HG02571 (cell line): ENCODE measurements around the gene CCDC17.

Source experiments
- ATAC-seq: cut with Tn5 transposase; IDR thresholded peaks from one replicate; pipeline ENCODE4 v1.9.1; 2021; ENCODE audit warnings: mild to moderate bottlenecking, moderate library complexity; ENCODE audit not compliant: unreplicated experiment

CCDC17 gene

DNA sequence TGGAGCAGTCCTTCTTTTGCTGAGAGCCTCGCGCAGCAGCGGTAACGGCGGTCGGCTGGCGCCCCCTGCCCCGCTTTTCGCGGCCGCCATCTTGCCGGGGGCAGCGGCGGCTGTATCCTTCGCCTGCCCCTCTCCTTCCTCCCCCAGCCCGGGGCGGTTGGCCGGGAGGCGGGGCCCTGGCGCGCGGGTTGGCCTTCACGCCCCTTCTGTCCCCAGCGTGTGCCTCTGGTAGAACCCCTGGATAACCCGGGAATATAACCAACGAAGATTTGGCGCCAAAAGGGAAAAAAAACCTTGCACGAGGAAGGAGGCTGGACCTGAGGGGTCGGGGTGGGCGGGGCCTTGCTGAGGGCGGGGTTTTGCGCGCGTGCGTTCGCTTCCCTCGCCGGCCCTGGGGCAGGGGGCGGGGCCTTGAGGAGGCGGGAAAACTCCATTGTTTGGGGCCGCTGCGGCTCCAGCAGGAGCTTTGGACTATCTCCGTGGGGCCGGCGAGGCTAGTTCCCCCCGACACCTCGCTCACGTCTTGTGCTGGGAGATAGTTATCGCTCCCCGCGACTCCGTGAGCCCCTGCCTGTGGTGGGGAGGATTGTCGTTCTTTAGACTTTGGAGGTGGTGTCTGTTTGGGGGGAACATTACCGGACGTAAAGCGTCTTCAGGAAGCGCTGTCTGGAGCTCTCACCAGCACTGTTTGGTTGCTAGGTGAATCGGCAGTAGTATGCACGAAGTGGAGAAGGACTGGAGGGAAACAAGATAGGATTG lies 39.3 kb downstream of the CCDC17 start:
- ATAC-seq: peak; percentile 33

DNA sequence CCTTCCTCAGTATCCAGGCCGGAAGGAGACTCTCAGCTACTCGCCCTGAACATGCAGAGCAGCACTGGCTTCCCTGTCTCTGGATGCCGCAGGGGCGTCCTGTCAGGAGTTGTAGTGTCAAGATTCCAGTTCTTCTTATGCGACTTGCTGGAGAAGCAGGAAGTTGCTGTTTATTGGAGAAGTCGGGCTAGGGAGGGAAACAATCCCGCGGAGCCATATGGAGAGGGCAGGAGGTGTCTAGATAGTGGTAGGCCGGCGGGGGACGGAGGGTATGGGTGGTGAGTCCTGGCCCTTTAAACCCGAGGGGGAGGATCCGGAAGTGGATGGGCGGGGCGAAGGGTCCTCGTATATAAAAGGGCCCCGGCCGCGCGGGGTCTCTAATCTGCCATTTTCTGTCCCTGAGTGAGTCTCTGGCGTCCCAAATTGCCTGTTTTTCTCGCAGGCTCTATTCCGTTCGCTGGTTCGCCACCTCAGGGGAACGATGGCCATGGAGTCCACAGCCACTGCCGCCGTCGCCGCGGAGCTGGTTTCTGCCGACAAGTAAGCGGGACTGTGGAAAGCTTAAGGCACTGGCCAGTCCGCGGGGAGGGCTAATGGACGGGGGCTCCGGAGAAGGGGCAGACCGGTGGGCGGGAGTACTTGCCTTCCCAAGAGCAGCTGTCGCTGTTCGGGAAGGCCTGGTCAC lies 40.0 kb downstream of the CCDC17 start, which contains the start of gene NASP:
Gene NASP, plus strand, starts transcription at position 376 of the 685 bp plus-strand sequence. Its CDS starts 106 bp downstream, at position 482.
- peak; percentile 59 for ATAC-seq

DNA sequence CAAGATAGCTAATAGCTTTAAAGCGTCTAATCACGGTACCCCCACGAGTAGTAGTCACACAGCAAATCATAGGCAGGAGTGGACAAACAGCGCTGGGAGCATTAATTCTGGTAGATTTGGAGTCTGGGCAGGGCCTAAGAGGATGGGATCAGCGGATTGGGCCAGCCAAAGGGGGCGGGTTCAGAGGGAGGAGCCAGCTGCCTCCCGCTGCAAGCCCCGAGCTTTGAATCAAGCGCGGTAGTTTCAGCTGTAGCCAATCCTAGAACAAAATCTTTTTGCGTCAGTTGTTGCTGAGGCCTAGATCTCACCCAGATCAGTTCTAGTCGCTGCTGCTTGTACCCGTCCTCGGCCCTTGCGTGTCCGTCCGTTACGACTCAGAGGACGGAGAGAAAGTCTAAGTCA lies 40.6 kb downstream of the CCDC17 start:
- peak; percentile 68 for ATAC-seq

DNA sequence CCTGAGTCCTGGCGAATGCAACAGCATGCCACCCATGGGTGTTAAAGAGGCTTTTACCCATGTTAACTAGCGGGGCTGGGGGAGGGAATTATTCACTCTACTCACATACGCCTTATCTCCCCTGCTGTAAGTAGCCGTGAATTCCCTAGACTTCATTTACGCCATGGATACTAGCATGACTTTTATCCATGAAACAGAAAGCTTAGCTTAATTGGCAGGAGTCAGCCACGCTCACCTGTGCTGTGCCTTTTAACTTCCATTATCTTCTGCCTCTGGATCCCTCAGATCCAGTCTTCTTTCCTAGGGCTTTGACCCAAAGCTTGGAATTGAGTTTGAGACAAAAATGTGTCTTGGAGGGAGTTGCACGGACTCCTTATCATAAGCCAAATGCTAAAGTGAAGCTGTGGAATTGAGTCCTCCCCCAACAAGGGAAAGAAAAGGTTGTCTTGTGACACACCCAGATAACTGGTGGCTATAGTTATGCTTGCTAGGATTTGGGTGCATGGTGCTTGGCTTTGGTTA lies 49.7 kb downstream of the CCDC17 start:
- no peak for ATAC-seq

DNA sequence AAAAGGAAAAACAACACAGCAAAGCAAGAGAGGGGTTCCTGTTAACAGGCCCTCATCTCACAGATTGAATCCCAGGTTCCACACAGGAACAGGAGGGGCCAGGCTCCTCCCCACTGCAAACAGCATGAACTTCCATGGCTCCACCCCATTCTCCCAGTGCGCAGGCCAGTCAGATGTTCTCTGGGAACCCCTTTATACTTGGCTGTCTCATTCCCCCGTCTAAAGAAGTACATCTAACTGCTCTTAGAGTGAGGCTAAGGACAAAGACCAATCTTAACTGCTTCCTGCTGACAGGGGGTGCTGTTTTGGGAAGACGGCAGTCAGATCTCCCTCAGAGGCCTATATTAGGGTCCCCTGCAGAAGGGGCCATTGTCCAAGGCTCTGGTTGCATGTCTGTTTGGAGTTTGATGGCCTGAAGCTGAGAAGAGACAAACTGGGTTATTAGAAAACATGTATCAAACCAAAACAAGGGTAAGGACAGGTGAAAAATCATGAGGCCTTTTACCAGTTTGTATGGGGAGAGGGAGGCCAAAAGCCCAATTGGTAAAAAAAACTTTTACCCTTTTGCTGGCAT lies 50.5 kb downstream of the CCDC17 start:
- no peak for ATAC-seq

DNA sequence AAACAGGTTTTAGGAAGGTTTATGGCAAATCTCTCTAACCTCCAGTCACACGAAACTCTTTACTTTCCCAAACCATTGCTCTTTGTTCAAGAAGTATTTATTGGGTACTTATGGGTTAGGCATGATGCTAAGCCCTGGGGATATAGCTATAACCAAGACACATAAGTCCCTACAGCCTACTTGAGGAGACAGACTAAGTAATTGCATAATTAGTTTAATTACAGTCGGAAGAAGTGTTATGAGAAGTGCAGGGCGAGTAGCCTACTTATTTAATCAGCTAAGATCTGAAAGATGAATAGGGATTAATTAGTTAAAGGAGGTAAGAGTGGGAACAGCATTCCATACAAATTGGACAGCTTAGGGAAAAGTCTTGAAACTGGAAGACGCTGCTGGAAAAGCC lies 53.2 kb downstream of the CCDC17 start:
- no peak for ATAC-seq
